Liver (tissue), 2 donors: Measurements from ENCODE around the gene STAT5B.

ENCODE experiments used
- ZBTB33 ChIP-seq: IDR thresholded peaks from 2 replicates; pipeline ENCODE4 v1.6.1; 2016; ENCODE audit warnings: antibody characterized with exemption
- TF ChIP-seq, protein P1 (sequence below): fragments of 150-350 bp; IDR thresholded peaks from 2 replicates; pipeline ENCODE4 v1.5.1; 2017; ENCODE audit warnings: improper control_type of control experiment, low read depth, low read length; ENCODE audit not compliant: missing input control
- donor health status: healthy.

- TF ChIP-seq, protein P1, sequence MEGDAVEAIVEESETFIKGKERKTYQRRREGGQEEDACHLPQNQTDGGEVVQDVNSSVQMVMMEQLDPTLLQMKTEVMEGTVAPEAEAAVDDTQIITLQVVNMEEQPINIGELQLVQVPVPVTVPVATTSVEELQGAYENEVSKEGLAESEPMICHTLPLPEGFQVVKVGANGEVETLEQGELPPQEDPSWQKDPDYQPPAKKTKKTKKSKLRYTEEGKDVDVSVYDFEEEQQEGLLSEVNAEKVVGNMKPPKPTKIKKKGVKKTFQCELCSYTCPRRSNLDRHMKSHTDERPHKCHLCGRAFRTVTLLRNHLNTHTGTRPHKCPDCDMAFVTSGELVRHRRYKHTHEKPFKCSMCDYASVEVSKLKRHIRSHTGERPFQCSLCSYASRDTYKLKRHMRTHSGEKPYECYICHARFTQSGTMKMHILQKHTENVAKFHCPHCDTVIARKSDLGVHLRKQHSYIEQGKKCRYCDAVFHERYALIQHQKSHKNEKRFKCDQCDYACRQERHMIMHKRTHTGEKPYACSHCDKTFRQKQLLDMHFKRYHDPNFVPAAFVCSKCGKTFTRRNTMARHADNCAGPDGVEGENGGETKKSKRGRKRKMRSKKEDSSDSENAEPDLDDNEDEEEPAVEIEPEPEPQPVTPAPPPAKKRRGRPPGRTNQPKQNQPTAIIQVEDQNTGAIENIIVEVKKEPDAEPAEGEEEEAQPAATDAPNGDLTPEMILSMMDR = no peak
- no peak for TF ChIP-seq ZBTB33
These were observed 18.5 kb upstream of the STAT5B start for GRCh38 chr17:42294469-42295398.
